H9 (cell line): Measurements from ENCODE around the gene GABRE. TPM values are rescaled to one million over a fixed set of nuclear protein-coding genes. Genes with fewer than 3 reads are reported as not detected.

Experiments
- DNase-seq: peaks from one replicate; pipeline ENCODE4 v3.0.0-alpha.2; 2017
- H2AFZ ChIP-seq: one replicate; pipeline ENCODE4 v1.6.1; 2013; ENCODE audit warnings: mild to moderate bottlenecking, low read length, control low read depth, moderate library complexity
- H2AK5ac ChIP-seq: 2 replicates; pipeline ENCODE4 v1.6.1; 2013; ENCODE audit warnings: low read length, control low read depth, mixed read lengths; ENCODE audit not compliant: insufficient read length
- H2BK120ac ChIP-seq: one replicate; pipeline ENCODE4 v1.6.1; 2013; ENCODE audit warnings: low read depth, mild to moderate bottlenecking, low read length, control low read depth, inconsistent platforms; ENCODE audit not compliant: poor library complexity, severe bottlenecking
- H2BK12ac ChIP-seq: 2 replicates; pipeline ENCODE4 v1.6.1; 2013; ENCODE audit warnings: low read length, control low read depth, mixed read lengths, low read depth; ENCODE audit not compliant: insufficient read length
- H2BK15ac ChIP-seq: 2 replicates; pipeline ENCODE4 v1.6.1; 2013; ENCODE audit warnings: low read depth, low read length, control low read depth
- H2BK20ac ChIP-seq: one replicate; pipeline ENCODE4 v1.6.1; 2013; ENCODE audit warnings: low read depth, mild to moderate bottlenecking, low read length, control low read depth, inconsistent platforms; ENCODE audit not compliant: poor library complexity, severe bottlenecking
- H2BK5ac ChIP-seq: 2 replicates; pipeline ENCODE4 v1.6.1; 2013; ENCODE audit warnings: low read length, control low read depth, mixed read lengths; ENCODE audit not compliant: insufficient read length
- H3K14ac ChIP-seq: 2 replicates; pipeline ENCODE4 v1.6.1; 2013; ENCODE audit warnings: low read length, control low read depth; ENCODE audit not compliant: insufficient read depth
- H3K18ac ChIP-seq: 2 replicates; pipeline ENCODE4 v1.6.1; 2013; ENCODE audit warnings: low read depth, mild to moderate bottlenecking, mixed read lengths, low read length, control low read depth; ENCODE audit not compliant: insufficient read length
- H3K23ac ChIP-seq: 2 replicates; pipeline ENCODE4 v1.6.1; 2013; ENCODE audit warnings: low read length, control low read depth, mixed read lengths, low read depth; ENCODE audit not compliant: insufficient read length
- H3K23me2 ChIP-seq: 2 replicates; pipeline ENCODE4 v1.6.1; 2013; ENCODE audit warnings: low read depth, mild to moderate bottlenecking, mixed read lengths, low read length, control low read depth; ENCODE audit not compliant: insufficient read length, poor library complexity, severe bottlenecking
- H3K27ac ChIP-seq: 2 replicates; pipeline ENCODE4 v1.5.1; 2013; ENCODE audit warnings: low read length, control low read depth, mixed read lengths, low read depth; ENCODE audit not compliant: insufficient read length
- H3K27me3 ChIP-seq: 2 replicates; pipeline ENCODE4 v1.6.1; 2013; ENCODE audit warnings: low read length, control low read depth, inconsistent platforms; ENCODE audit not compliant: insufficient read depth
- H3K4ac ChIP-seq: 2 replicates; pipeline ENCODE4 v1.6.1; 2013; ENCODE audit warnings: low read depth, mild to moderate bottlenecking, control low read depth, inconsistent platforms, low read length, moderate library complexity
- H3K4me1 ChIP-seq: 2 replicates; pipeline ENCODE4 v1.6.1; 2013; ENCODE audit warnings: low read length, control low read depth, inconsistent platforms; ENCODE audit not compliant: insufficient read depth
- H3K4me2 ChIP-seq: 2 replicates; pipeline ENCODE4 v1.6.1; 2013; ENCODE audit warnings: low read length, control low read depth, mixed read lengths; ENCODE audit not compliant: insufficient read length, insufficient read depth
- H3K56ac ChIP-seq: 2 replicates; pipeline ENCODE4 v1.6.1; 2013; ENCODE audit warnings: low read depth, mild to moderate bottlenecking, mixed read lengths, low read length, control low read depth; ENCODE audit not compliant: insufficient read length
- H3K79me1 ChIP-seq: 2 replicates; pipeline ENCODE4 v1.6.1; 2013; ENCODE audit warnings: low read depth, mild to moderate bottlenecking, moderate library complexity, low read length, control low read depth, inconsistent platforms; ENCODE audit not compliant: insufficient read depth, poor library complexity, severe bottlenecking
- H3K79me2 ChIP-seq: 2 replicates; pipeline ENCODE4 v1.6.1; 2013; ENCODE audit warnings: low read length, control low read depth, inconsistent platforms; ENCODE audit not compliant: insufficient read depth
- H3K9ac ChIP-seq: 2 replicates; pipeline ENCODE4 v1.6.1; 2013; ENCODE audit warnings: low read length, control low read depth, mixed read lengths; ENCODE audit not compliant: insufficient read length; ENCODE audit errors: extremely low read depth
- H3K9me3 ChIP-seq: one replicate; pipeline ENCODE4 v1.6.1; 2013; ENCODE audit warnings: low read depth, low read length, inconsistent platforms; ENCODE audit not compliant: control insufficient read depth
- H3T11ph ChIP-seq: one replicate; pipeline ENCODE4 v1.6.1; 2013; ENCODE audit warnings: mild to moderate bottlenecking, low read length, control low read depth, inconsistent platforms
- H4K20me1 ChIP-seq: one replicate; pipeline ENCODE4 v1.6.1; 2013; ENCODE audit not compliant: control insufficient read depth, insufficient read length, insufficient read depth
- H4K5ac ChIP-seq: 2 replicates; pipeline ENCODE4 v1.6.1; 2013; ENCODE audit warnings: low read depth, mild to moderate bottlenecking, mixed read lengths, low read length, control low read depth; ENCODE audit not compliant: insufficient read length
- H4K8ac ChIP-seq: replicated peaks from 2 replicates; pipeline ENCODE4 v1.6.1; 2013; ENCODE audit warnings: low read length, control low read depth, mixed read lengths, low read depth; ENCODE audit not compliant: insufficient read length
- H4K91ac ChIP-seq: 2 replicates; pipeline ENCODE4 v1.6.1; 2013; ENCODE audit warnings: low read depth, mild to moderate bottlenecking, moderate library complexity, mixed read lengths, low read length, control low read depth; ENCODE audit not compliant: insufficient read length
- H3K27ac Mint-ChIP-seq, 3 experiments: 2 replicates in 2 of 3; 3 replicates in 1 of 3; pipeline ENCODE4 v1.8.0; 2020 to 2021; ENCODE audit warnings: mixed read lengths in 3 of 3, mild to moderate bottlenecking in 1 of 3, moderate library complexity in 1 of 3
- H3K27me3 Mint-ChIP-seq: 2 replicates; pipeline ENCODE4 v1.8.0; 2021; ENCODE audit warnings: low read depth, mild to moderate bottlenecking, moderate library complexity, mixed read lengths
- H3K36me3 Mint-ChIP-seq, 3 experiments: 2 replicates in 2 of 3; 3 replicates in 1 of 3; pipeline ENCODE4 v1.8.0; 2020 to 2021; ENCODE audit warnings: low read depth in 3 of 3, mixed read lengths in 3 of 3; ENCODE audit not compliant: insufficient read depth in 1 of 3
- H3K4me1 Mint-ChIP-seq, 2 experiments: 2 replicates each; pipeline ENCODE4 v1.8.0; 2020; ENCODE audit warnings: mixed read lengths in 2 of 2
- H3K4me3 Mint-ChIP-seq, 2 experiments: 2 replicates in 1 of 2; 3 replicates in 1 of 2; pipeline ENCODE4 v1.8.0; 2020 to 2021; ENCODE audit warnings: mild to moderate bottlenecking in 2 of 2, mixed read lengths in 2 of 2, moderate library complexity in 1 of 2
- H3K9me3 Mint-ChIP-seq, 2 experiments: 2 replicates in 1 of 2; 3 replicates in 1 of 2; pipeline ENCODE4 v1.8.0; 2020; ENCODE audit warnings: mild to moderate bottlenecking in 2 of 2, mixed read lengths in 2 of 2, moderate library complexity in 1 of 2
- CTCF ChIP-seq: fragments of 200-600 bp; sonication (generic); conservative IDR thresholded peaks from 3 replicates; pipeline ENCODE4 v1.8.0; 2021; ENCODE audit warnings: antibody characterized with exemption, mild to moderate bottlenecking
- WGBS: extraction: QIAGEN DNeasy Blood & Tissue Kit; methylation state at CpG from one replicate; pipeline ENCODE4 v1.1.7; 2013; ENCODE audit warnings: missing lambda C conversion rate, low lambda C conversion rate, mixed read lengths; ENCODE audit not compliant: insufficient read length; ENCODE audit errors: extremely low coverage; 5-methylcytosine and 5-hydroxymethylcytosine counted together
- microRNA-seq: library from miRNA; unstranded; fragments of <30 nt; microRNA quantifications from one replicate; pipeline ENCODE4, GENCODE V29; 2020; ENCODE audit warnings: borderline microRNAs expressed
- total RNA-seq: library from RNA; stranded (reverse); gene quantifications from 2 replicates; pipeline ENCODE4 v1.2.1, GENCODE V29; 2021

GABRE gene
- total RNA-seq, 1 experiment from 2014 or later, result 1.8 TPM

- H3K4me3 Mint-ChIP-seq, result no peak overlapping the region
- H4K91ac ChIP-seq, result no peak overlapping the region
- H3T11ph ChIP-seq, result no peak overlapping the region
- no peak overlapping the region for H2BK15ac ChIP-seq
- no peak overlapping the region for H3K9ac ChIP-seq
- no peak overlapping the region for H3K18ac ChIP-seq
- H4K5ac ChIP-seq, result no peak overlapping the region
- no peaks in the 10 kb centered on the region for H3K79me2 ChIP-seq
- no peak overlapping the region for H2BK120ac ChIP-seq
- DNase-seq, result no peak
- H3K4me1 Mint-ChIP-seq, result no peaks in the 10 kb centered on the region
- H3K9me3 ChIP-seq, result peaks cover 37% of the 10 kb centered on the region
- H3K4ac ChIP-seq, result no peak overlapping the region
- no peaks in the 10 kb centered on the region for H3K79me1 ChIP-seq
- H2AK5ac ChIP-seq, result no peak overlapping the region
- no peak overlapping the region; a peak in 1 of 7 replicates for H3K27ac Mint-ChIP-seq
- H3K4me1 ChIP-seq, result no peaks in the 10 kb centered on the region
- no peak overlapping the region for H4K8ac ChIP-seq
- H3K27me3 ChIP-seq, result no peaks in the 10 kb centered on the region
- no peak overlapping the region for H2BK5ac ChIP-seq
- no peak overlapping the region for H3K23ac ChIP-seq
- no peak overlapping the region for H3K4me2 ChIP-seq
- no peak for TF ChIP-seq CTCF
- no peak overlapping the region for H3K56ac ChIP-seq
- no peak overlapping the region for H2AFZ ChIP-seq
- no peak overlapping the region for H3K14ac ChIP-seq
- H2BK20ac ChIP-seq, result no peak overlapping the region
- no CpG with 5 or more reads among the region's 12 CpGs for WGBS
- peaks cover 2% of the 10 kb centered on the region for H3K27me3 Mint-ChIP-seq
- no peak overlapping the region for H3K27ac ChIP-seq
- no peaks in the 10 kb centered on the region for H4K20me1 ChIP-seq
- peaks cover 0 to 5% (median 0%) of the 10 kb centered on the region in 3 experiments; a peak in 3 of 7 replicates for H3K36me3 Mint-ChIP-seq
- H2BK12ac ChIP-seq, result no peak overlapping the region
- H3K9me3 Mint-ChIP-seq, result peaks cover 73 to 82% of the 10 kb centered on the region in 2 experiments
- H3K23me2 ChIP-seq, result no peaks in the 10 kb centered on the region
Measured at GRCh38 chrX:151904989-151905388, 69.5 kb downstream of the GABRE start.

Small RNAs within 50 kb of the gene (microRNA-seq; reads per million reads assigned to microRNA genes)
- gene MIR224 (6.7 reads per million, percentile 40 among the genes with 10 or more reads in this experiment), gene MIR452 (4.3 reads per million, percentile 32 among the genes with 10 or more reads in this experiment)

Other genes starting within 250 kb of the GABRE start
- gene CNGA2, start 239.9 kb downstream of the GABRE start, total RNA-seq, result not detected in 2 replicates
- 0.53 and 0.68 TPM in 2 replicates for gene MAGEA4, start 61.8 kb downstream of the GABRE start, total RNA-seq
- gene MAGEA10, start 163.9 kb upstream of the GABRE start, total RNA-seq, result not detected in 2 replicates